GM12873 (cell line): ENCODE measurements around the gene RCL1.

ENCODE experiments used
- TF ChIP-seq, protein P1 (sequence below): IDR thresholded peaks from 2 replicates; pipeline ENCODE4 v1.5.1; 2012; ENCODE audit warnings: low read depth, mild to moderate bottlenecking, moderate library complexity, low read length, control low read depth; ENCODE audit not compliant: insufficient read depth; ENCODE audit errors: missing control alignments

The RCL1 gene

DNA sequence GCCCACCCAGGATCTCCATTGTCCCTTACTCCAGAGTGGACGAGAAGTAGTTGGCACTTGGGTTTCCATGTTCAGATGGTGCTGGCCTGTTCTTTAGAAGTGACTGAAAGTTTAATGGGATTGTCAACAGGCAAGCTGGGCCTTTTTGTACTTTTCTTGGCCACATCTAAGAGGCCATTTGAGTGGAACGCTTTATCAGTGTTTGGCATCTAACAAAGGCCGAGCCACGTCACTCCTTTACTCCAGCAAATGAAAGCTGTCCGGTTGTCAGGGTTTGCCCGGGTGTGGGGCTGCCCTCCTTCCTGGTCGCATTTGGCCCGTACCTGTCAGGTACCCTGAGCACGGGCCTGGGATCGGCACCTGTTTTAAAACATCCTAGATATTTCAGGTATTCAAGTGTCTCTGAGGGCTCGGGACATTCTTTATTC lies 71.5 kb downstream of the RCL1 start:
- TF ChIP-seq, protein P1, sequence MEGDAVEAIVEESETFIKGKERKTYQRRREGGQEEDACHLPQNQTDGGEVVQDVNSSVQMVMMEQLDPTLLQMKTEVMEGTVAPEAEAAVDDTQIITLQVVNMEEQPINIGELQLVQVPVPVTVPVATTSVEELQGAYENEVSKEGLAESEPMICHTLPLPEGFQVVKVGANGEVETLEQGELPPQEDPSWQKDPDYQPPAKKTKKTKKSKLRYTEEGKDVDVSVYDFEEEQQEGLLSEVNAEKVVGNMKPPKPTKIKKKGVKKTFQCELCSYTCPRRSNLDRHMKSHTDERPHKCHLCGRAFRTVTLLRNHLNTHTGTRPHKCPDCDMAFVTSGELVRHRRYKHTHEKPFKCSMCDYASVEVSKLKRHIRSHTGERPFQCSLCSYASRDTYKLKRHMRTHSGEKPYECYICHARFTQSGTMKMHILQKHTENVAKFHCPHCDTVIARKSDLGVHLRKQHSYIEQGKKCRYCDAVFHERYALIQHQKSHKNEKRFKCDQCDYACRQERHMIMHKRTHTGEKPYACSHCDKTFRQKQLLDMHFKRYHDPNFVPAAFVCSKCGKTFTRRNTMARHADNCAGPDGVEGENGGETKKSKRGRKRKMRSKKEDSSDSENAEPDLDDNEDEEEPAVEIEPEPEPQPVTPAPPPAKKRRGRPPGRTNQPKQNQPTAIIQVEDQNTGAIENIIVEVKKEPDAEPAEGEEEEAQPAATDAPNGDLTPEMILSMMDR, result no peak

DNA sequence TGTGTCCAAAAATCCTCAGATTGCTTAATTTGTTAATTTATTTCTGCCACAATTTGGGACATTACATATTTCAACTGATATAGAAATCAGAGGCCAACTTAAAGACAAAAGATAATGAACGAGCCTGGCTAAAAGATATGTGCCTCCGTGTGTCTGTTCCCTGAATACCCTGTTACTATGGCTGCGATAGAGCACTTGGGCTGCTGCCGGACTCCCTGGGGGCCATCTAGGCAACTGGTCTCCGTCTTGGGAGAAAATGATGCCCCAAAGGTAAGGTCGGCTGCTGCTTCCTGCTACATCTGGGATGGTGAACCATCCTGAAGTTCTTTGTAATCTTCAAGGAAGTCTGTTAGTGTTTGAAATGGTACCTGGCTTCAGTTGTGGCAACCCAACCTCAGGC lies 72.0 kb downstream of the RCL1 start:
- TF ChIP-seq, protein P1, result no peak

DNA sequence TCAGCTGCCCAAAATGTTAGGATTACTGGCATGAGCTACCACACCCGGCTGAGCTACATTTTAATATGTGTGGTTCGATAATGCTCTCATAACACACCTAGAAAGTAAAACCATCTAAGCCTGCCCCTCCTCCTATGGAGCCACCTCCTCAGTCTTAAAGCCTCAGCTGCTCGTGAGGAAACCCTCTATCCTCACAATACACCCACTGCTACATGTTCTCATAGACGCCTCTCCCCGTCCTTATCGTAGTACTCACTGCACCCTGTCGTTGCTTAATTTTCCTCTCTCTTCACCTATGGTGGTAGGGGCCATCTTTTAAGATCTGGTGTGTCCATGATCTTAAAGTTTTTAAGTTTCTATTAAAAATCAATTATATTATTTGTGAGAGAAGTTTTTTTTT lies 72.9 kb downstream of the RCL1 start:
- TF ChIP-seq, protein P1, result no peak

DNA sequence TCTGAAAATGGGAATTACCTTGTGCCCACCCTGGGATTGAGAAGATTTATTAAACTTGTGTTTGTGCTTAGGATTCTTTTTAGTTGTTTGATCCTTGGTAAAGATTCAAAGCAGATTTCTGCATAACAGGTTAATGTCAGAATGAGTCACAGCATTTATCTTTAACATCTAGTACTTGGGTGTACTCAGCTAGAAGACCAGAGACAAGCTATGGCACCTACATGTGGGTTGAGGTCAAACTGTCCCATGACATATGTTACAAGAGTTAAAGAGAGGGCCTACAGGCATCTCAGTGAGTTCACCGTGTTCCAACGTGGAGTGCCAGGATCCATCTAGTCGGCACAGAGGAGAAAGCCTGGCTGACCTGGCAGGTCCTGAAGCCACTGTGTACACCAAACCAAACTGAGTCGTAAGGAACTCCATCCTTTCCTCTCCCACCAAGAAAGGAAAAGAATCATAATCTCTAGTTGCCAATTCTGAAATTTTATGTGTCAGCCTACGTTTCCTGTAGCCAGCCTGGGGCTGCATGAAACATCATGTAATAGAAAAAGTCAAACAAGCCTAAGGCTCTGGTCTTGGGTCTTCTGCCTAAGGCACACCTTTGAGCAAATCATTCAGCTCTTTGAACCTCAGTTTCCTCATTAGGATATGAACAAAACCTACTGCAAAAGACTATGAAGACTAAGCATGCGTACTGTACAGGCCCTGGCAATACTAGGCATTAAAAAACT lies 73.7 kb downstream of the RCL1 start:
- TF ChIP-seq, protein P1, result no peak

DNA sequence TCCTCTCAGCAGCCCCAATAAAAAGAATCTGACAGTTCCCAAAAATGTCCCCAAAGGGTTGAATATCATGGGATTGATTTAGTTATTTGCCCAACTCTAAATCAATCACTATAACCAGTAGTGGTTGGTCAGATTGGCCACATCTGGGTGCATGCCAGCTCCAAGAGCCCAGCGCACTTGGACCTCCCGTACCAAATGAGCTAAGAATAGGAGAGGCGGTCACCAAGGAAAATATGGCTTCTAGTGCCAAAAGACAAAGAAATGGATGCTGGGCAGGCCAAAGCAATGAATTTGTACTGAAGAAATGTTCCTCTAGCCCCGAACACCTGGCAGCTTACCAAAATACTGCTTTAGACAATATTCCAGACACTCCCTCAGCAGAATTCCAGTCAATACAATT lies 80.3 kb downstream of the RCL1 start:
- TF ChIP-seq, protein P1, result no peak

DNA sequence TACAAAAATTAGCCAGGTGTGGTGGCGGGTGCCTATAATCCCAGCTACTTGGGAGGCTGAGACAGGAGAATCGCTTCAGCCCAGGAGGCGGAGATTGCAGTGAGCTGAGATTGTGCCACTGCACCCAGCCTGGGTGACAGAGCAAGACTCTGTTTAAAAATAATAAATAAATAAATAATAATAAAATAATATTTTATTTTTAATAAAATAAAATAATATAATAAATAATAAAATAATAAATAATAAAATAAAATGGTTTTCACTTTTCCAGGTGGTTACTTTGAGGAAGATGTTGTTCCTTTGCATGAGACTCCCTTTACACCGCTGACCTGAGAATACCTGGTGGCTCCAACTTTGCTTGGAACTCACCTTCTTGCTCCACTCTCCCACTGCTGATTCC lies 82.8 kb downstream of the RCL1 start:
- TF ChIP-seq, protein P1, result no peak

DNA sequence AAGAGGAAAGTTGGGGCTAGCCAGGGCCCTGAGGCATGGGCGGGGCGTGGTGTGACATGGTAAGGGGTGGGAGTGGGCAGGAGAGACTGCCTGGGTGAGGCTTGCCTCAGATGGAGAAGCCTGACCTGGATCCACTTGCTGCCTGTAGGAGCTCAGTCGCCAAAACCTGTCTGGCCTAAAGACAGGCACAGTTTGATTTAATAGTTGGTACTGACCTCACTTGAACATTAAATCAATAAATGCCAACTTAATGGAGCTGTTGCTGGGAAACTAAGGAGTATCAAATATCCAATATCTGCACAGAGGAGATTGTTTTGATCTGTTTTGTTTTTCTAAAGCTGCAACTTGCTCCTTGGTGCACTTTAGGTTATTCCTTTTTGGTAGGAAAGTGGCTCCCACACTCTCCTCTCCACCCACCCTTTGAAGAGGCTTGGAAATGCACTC lies 86.4 kb downstream of the RCL1 start:
- TF ChIP-seq, protein P1, result no peak
